LNCaP clone FGC (cell line): ENCODE data around the gene DISP3.
A peak's percentile ranks its signal among the peaks of the same experiment; 100 is the strongest.

Experiments
- DNase-seq: peaks from one replicate; pipeline ENCODE4 v3.0.0-alpha.2; 2011; ENCODE audit warnings: low read depth
- H3K4me3 ChIP-seq: 2 replicates; pipeline ENCODE4 v1.5.1; 2011; ENCODE audit warnings: mild to moderate bottlenecking, low read depth, low read length, control low read depth
- TF ChIP-seq, protein P1 (sequence below): IDR thresholded peaks from 2 replicates; pipeline ENCODE4 v1.5.1; 2012; ENCODE audit warnings: mild to moderate bottlenecking; ENCODE audit not compliant: control insufficient read depth, insufficient read depth; ENCODE audit errors: extremely low read depth

DISP3 gene, protein sequence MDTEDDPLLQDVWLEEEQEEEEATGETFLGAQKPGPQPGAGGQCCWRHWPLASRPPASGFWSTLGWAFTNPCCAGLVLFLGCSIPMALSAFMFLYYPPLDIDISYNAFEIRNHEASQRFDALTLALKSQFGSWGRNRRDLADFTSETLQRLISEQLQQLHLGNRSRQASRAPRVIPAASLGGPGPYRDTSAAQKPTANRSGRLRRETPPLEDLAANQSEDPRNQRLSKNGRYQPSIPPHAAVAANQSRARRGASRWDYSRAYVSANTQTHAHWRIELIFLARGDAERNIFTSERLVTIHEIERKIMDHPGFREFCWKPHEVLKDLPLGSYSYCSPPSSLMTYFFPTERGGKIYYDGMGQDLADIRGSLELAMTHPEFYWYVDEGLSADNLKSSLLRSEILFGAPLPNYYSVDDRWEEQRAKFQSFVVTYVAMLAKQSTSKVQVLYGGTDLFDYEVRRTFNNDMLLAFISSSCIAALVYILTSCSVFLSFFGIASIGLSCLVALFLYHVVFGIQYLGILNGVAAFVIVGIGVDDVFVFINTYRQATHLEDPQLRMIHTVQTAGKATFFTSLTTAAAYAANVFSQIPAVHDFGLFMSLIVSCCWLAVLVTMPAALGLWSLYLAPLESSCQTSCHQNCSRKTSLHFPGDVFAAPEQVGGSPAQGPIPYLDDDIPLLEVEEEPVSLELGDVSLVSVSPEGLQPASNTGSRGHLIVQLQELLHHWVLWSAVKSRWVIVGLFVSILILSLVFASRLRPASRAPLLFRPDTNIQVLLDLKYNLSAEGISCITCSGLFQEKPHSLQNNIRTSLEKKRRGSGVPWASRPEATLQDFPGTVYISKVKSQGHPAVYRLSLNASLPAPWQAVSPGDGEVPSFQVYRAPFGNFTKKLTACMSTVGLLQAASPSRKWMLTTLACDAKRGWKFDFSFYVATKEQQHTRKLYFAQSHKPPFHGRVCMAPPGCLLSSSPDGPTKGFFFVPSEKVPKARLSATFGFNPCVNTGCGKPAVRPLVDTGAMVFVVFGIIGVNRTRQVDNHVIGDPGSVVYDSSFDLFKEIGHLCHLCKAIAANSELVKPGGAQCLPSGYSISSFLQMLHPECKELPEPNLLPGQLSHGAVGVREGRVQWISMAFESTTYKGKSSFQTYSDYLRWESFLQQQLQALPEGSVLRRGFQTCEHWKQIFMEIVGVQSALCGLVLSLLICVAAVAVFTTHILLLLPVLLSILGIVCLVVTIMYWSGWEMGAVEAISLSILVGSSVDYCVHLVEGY (N-terminal part only)

DNA sequence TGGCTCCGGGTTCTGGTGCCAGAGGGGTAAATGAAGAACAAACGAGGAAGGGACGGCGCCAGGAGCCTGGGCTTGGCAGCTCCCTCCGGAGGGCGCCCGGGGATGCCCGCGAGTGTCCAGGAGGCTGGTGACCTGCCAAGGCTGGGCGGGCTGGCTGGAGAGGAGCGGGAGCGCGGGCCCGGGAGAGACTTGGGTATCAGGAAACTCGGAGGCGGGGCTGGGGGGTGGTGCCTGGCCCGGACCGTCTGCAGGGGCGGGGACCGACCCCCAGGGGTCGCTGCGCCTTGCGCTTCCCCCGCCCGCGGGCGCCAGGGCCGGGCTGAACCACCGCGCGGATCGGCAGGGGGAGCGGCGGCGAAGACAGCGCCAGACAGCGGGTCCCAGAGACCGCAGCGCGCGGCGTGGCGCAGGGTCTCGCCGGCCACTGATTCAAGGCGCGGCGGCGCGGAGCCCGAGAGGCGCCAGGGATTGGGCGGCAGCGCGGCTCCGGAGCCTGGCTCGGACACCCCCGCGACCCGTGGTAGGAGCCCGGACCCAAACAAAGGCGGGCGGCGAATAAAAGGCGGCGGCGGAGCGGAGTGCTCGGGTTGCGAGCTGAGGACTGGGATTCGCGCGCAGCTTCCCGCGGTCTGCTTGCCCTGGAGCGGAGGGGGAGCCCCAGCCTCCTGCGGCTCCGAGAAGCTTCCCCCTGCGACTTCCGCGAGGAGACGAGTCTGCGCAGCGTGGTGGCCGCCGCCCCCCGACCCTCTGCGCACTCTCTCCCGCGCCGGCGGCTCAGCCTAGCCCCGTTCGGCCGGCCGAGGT, at the start of gene DISP3:
Gene DISP3, plus strand, starts transcription at position 585 of the 804 bp plus-strand sequence. CDS start 21,838 bp downstream, outside the sequence.
- TF ChIP-seq, protein P1, sequence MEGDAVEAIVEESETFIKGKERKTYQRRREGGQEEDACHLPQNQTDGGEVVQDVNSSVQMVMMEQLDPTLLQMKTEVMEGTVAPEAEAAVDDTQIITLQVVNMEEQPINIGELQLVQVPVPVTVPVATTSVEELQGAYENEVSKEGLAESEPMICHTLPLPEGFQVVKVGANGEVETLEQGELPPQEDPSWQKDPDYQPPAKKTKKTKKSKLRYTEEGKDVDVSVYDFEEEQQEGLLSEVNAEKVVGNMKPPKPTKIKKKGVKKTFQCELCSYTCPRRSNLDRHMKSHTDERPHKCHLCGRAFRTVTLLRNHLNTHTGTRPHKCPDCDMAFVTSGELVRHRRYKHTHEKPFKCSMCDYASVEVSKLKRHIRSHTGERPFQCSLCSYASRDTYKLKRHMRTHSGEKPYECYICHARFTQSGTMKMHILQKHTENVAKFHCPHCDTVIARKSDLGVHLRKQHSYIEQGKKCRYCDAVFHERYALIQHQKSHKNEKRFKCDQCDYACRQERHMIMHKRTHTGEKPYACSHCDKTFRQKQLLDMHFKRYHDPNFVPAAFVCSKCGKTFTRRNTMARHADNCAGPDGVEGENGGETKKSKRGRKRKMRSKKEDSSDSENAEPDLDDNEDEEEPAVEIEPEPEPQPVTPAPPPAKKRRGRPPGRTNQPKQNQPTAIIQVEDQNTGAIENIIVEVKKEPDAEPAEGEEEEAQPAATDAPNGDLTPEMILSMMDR, result peak; percentile 69
- H3K4me3 ChIP-seq, result peak within 1 kb of the TSS; percentile 52
- DNase-seq, result no peak

DNA sequence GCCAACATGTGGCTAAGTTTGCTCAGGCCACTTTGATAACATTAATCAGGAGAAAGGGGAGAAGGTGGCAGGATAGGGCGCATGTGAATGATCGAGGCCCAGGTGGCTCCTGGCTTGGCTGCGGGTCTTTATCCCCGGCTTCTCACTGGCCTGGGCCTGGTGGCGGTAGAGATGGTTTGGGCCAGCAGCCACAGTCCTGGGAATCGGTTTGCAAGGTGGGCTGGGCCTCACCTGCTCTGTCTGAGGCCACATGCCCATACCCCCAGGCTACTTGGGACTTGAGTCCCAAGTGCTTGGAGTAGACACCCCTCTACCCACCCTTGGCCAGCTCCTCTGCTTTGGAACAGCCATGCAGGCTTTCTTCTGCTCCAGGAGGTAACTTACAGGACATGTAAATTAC, 49.7 kb upstream of the DISP3 start:
- TF ChIP-seq, protein P1, result no peak
- DNase-seq, result no peak
- H3K4me3 ChIP-seq, result no peak overlapping the region

DNA sequence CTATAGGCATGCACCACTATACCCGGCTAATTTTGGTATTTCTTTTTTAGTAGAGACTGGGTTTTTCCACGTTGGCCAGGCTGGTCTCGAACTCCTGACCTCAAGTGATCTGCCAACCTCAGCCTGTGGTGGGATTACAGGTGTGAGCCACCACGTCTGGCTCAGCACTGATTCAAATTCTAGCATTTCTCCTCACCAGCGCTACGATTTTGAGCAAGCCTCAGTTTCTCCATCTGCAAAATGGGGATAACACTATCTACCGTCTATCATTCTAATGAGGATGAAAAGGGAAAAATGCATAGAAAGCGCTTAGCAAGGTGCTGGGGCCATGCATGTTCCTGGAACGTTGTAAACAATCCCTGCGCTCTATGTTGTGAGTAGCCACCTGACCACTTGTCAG, 49.0 kb upstream of the DISP3 start:
- no peak for DNase-seq
- no peak overlapping the region for H3K4me3 ChIP-seq
- TF ChIP-seq, protein P1, result no peak

DNA sequence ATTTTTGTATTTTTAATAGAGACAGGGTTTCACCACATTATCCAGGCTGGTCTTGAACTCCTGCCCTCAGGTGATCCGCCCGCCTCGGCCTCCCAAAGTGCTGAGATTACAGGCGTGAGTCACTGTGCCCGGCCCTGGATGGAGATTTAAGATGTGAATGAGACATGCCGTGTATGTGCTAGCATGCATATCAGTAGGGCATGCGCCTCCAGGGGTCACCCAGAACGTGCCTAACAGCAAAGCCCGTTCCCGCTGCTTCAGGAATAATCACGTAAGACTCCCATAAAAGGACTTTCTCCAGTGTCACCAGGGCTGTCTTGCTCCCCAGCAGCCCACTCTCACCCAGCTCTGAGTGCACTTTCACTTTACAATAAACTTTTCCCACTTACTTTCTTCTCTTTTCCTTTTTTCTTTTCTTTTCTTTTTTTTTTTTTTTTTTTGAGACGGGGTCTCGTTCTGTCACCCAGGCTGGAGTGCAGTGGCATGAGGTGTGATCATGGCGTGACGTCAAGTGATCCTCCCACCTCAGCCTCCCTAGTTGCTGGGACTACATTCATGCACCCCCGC, 46.9 kb upstream of the DISP3 start:
- no peak for DNase-seq
- TF ChIP-seq, protein P1, result no peak
- H3K4me3 ChIP-seq, result no peak overlapping the region

DNA sequence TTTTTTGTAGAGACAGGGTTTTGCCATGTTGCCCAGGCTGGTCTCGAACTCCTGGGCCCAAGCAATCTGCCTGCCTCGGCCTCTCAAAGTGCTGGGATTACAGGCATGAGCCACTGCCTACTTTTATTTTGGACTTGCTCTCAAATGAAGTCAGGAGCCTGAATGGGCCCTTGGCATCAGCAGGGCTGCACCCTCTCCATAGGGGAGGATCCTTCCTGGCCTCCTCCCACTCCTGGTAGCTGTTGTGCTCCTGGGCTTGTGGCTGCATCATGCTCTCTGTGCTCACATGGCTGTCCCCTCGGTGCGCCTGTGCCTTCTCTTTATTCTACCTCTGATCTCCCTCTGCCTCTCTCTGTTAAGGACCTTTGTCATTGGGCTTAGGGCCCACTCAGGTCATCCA, 46.4 kb upstream of the DISP3 start:
- DNase-seq, result no peak
- no peak overlapping the region for H3K4me3 ChIP-seq
- TF ChIP-seq, protein P1, result no peak
